ENCODE measurements around the gene EMILIN3.

GRCh38 chr20:41355598-41356203, 10.9 kb downstream of the EMILIN3 start:
- TF ChIP-seq, protein P1, sequence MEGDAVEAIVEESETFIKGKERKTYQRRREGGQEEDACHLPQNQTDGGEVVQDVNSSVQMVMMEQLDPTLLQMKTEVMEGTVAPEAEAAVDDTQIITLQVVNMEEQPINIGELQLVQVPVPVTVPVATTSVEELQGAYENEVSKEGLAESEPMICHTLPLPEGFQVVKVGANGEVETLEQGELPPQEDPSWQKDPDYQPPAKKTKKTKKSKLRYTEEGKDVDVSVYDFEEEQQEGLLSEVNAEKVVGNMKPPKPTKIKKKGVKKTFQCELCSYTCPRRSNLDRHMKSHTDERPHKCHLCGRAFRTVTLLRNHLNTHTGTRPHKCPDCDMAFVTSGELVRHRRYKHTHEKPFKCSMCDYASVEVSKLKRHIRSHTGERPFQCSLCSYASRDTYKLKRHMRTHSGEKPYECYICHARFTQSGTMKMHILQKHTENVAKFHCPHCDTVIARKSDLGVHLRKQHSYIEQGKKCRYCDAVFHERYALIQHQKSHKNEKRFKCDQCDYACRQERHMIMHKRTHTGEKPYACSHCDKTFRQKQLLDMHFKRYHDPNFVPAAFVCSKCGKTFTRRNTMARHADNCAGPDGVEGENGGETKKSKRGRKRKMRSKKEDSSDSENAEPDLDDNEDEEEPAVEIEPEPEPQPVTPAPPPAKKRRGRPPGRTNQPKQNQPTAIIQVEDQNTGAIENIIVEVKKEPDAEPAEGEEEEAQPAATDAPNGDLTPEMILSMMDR (IDR thresholded peaks at IDR 0.05; ENCODE audit: insufficient read depth, low read length) = no peak
- no peak for TF ChIP-seq REST (IDR thresholded peaks at IDR 0.05; ENCODE audit: insufficient replicate concordance, low read depth)
- TF ChIP-seq POLR2AphosphoS5 (IDR thresholded peaks at IDR 0.05; ENCODE audit: low read depth) = no peak
- no peak for TF ChIP-seq GABPA (IDR thresholded peaks at IDR 0.05; ENCODE audit: low read depth)
